ENCODE data around the gene NFKBIA.
"Not testable (repeated sequence)": the region's sequence is repeated elsewhere in the genome, so short reads cannot be mapped to it uniquely, and the experiment has no call there.

NFKBIA gene

DNA sequence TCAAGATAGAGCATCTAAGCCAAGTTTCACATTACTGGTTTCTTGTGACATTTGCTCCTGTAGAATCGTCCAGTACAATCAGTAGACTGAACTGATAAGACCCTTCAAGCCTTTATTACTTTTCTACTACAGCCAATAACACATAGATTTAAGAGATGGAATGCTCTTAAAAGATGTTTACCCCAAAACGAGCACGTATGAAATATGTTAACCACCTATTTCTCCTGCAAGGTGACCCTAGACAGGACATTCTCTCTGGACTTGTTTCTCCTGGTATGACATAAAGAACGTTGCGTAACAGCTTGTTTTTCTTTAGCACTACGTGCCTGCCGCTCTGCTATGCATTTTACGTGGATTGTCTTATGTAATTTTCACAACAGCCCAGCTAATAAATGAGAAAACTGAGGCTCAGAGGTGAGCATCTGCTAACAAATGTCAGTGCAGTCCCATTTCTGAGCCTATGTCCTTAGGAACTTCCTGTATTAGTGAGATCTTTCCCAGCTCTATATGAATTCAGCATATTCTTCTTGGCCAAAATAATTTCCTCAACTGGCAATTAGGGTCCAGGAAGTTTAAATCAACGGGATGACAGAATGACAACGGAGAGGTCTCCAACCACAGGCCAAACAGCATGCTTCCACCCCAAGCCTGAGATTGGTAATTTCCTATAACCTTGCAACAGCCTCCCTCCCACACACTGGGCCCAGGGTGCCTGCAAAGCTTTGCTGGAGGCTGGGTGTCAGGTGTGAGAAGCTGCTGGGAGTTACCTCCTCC lies 3.7 kb downstream of the NFKBIA start:
- TF ChIP-seq, protein P1, sequence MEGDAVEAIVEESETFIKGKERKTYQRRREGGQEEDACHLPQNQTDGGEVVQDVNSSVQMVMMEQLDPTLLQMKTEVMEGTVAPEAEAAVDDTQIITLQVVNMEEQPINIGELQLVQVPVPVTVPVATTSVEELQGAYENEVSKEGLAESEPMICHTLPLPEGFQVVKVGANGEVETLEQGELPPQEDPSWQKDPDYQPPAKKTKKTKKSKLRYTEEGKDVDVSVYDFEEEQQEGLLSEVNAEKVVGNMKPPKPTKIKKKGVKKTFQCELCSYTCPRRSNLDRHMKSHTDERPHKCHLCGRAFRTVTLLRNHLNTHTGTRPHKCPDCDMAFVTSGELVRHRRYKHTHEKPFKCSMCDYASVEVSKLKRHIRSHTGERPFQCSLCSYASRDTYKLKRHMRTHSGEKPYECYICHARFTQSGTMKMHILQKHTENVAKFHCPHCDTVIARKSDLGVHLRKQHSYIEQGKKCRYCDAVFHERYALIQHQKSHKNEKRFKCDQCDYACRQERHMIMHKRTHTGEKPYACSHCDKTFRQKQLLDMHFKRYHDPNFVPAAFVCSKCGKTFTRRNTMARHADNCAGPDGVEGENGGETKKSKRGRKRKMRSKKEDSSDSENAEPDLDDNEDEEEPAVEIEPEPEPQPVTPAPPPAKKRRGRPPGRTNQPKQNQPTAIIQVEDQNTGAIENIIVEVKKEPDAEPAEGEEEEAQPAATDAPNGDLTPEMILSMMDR (IDR thresholded peaks at IDR 0.05; ENCODE audit: low read length), result no peak
- TF ChIP-seq EZH2 (IDR thresholded peaks at IDR 0.05; ENCODE audit: borderline replicate concordance, low read length), result no peak
- Histone ChIP-seq H2AFZ (ENCODE audit: low read length) (no peak overlapping the region), H3K36me3 (ENCODE audit: insufficient read depth, low read length) (peaks cover 44% of the 10 kb centered on the region), H3K27ac (ENCODE audit: low read depth, low read length, poor library complexity, severe bottlenecking) (no peak overlapping the region), H3K4me3 (ENCODE audit: low read depth, low read length, poor library complexity, severe bottlenecking) (no peak overlapping the region), H3K4me2 (ENCODE audit: low read length) (peak overlapping the region; percentile 27; the same call in 1 of the 2 replicates), H3K4me1 (ENCODE audit: insufficient read depth, low read length, severe bottlenecking) (peaks cover 42% of the 10 kb centered on the region), H3K27me3 (ENCODE audit: insufficient read depth, low read length) (no peaks in the 10 kb centered on the region), H3K79me2 (ENCODE audit: insufficient read depth, low read length) (no peaks in the 10 kb centered on the region), H4K20me1 (ENCODE audit: insufficient read depth, low read length) (no peaks in the 10 kb centered on the region), H3K9ac (ENCODE audit: low read length) (no peak overlapping the region; the same call in 1 of the 2 replicates), H3K9me3 (ENCODE audit: low read length) (no peaks in the 10 kb centered on the region), H3K9me2 (ENCODE audit: low read depth, low read length) (no peaks in the 10 kb centered on the region), H3F3A (ENCODE audit: insufficient read depth, low read length) (no peaks in the 10 kb centered on the region)

DNA sequence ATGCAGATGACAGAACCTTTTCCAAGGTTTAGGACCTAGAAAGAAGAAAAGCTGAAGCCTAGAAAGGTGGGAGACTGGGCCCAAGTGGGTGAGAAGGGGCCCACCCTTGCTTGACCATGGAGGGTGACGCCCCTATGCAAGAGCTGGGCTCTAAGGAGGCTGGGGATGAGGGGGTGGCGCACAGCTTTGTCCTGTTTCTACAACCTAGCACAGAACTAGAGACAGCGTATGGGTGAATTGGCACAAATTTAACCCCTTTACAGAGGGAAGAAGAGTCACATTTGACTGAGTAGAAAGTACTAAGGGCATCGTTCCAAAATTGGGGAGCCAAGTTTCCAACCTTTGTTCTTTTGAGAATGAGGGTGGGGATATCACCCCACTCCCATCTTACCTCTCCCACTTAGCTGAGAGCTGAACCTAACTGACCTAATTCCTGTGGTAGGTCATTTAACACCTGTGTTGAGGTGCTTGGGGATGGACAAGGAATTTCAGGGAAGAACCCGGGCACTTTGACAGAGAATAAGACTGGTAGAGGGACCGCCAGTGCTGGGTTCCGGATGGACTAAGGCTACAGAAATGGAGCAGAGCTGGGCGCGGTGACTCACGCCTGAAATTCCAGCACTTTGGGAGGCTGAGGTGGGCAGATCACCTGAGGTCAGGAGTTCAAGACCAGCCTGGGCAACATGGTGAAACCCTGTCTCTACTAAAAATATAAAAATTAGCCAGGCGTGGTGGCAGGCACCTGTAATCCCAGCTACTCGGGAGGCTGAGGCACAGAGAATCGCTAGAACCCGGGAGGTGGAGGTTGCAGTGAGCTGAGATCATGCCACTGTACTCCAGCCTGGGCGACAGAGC lies 5.2 kb downstream of the NFKBIA start:
- Histone ChIP-seq H3K4me3 (ENCODE audit: low read depth, low read length, poor library complexity, severe bottlenecking) (no peak overlapping the region), H3K36me3 (ENCODE audit: insufficient read depth, low read length) (peaks cover 44% of the 10 kb centered on the region), H4K20me1 (ENCODE audit: insufficient read depth, low read length) (no peaks in the 10 kb centered on the region), H3K9ac (ENCODE audit: low read length) (no peak overlapping the region), H3K9me2 (ENCODE audit: low read depth, low read length) (no peaks in the 10 kb centered on the region), H3K4me1 (ENCODE audit: insufficient read depth, low read length, severe bottlenecking) (peaks cover 30% of the 10 kb centered on the region), H2AFZ (ENCODE audit: low read length) (no peak overlapping the region), H3F3A (ENCODE audit: insufficient read depth, low read length) (no peaks in the 10 kb centered on the region), H3K9me3 (ENCODE audit: low read length) (no peaks in the 10 kb centered on the region), H3K4me2 (ENCODE audit: low read length) (no peak overlapping the region), H3K27me3 (ENCODE audit: insufficient read depth, low read length) (no peaks in the 10 kb centered on the region), H3K79me2 (ENCODE audit: insufficient read depth, low read length) (no peaks in the 10 kb centered on the region), H3K27ac (ENCODE audit: low read depth, low read length, poor library complexity, severe bottlenecking) (no peak overlapping the region)
- no peak for TF ChIP-seq EZH2 (IDR thresholded peaks at IDR 0.05; ENCODE audit: borderline replicate concordance, low read length)
- TF ChIP-seq, protein P1 (IDR thresholded peaks at IDR 0.05; ENCODE audit: low read length), result no peak

DNA sequence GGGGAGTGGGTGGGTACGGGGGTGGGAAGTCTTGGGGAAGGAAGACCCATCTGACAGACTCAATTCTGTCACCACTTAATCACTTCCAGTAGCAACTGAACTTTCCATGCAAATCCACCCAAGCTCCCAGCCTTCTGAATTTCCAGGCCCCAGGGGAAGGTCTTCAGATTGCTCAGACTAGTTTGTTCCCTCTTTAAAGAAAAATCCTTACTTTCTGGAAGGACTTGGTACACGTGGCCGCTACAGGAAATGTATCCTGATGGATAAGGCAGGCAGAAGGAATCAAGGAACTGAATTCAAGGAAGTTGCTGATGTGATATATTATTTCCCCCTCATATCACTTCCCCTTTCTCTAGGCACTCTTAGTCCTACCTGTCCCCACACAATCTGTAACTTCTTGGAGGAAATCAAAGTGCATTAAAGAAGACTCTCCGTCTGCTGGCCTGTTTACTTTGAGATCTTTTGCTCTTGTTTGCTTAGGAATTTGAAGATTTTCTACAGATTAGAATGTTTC lies 6.4 kb downstream of the NFKBIA start:
- Histone ChIP-seq H3K4me2 (ENCODE audit: low read length) (no peak overlapping the region), H3K9me3 (ENCODE audit: low read length) (no peaks in the 10 kb centered on the region), H3K4me3 (ENCODE audit: low read depth, low read length, poor library complexity, severe bottlenecking) (no peak overlapping the region), H3K27me3 (ENCODE audit: insufficient read depth, low read length) (no peaks in the 10 kb centered on the region), H3K27ac (ENCODE audit: low read depth, low read length, poor library complexity, severe bottlenecking) (no peak overlapping the region), H4K20me1 (ENCODE audit: insufficient read depth, low read length) (no peaks in the 10 kb centered on the region), H3F3A (ENCODE audit: insufficient read depth, low read length) (no peaks in the 10 kb centered on the region), H2AFZ (ENCODE audit: low read length) (no peak overlapping the region), H3K4me1 (ENCODE audit: insufficient read depth, low read length, severe bottlenecking) (peaks cover 24% of the 10 kb centered on the region), H3K36me3 (ENCODE audit: insufficient read depth, low read length) (peaks cover 38% of the 10 kb centered on the region), H3K9me2 (ENCODE audit: low read depth, low read length) (no peaks in the 10 kb centered on the region), H3K9ac (ENCODE audit: low read length) (no peak overlapping the region), H3K79me2 (ENCODE audit: insufficient read depth, low read length) (no peaks in the 10 kb centered on the region)
- TF ChIP-seq, protein P1 (IDR thresholded peaks at IDR 0.05; ENCODE audit: low read length), result no peak
- TF ChIP-seq EZH2 (IDR thresholded peaks at IDR 0.05; ENCODE audit: borderline replicate concordance, low read length), result no peak

DNA sequence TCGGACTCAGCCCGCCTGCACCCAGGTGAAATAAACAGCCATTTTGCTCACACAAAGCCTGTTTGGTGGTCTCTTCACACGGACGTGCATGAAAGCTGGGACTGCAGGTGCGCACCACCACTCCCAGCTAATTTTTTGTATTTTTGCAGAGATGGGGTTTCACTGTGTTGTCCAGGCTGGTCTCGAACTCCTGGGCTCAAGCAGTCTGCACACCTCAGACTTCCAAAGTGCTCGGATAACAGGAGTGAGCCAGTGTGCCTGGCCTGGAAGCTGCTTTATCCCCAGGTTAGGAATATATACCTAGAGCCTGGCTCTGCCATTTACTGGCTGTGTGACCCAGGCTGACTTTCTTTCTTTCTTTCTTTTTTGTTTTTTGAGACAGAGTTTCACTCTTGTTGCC lies 7.9 kb downstream of the NFKBIA start:
- H3F3A ChIP-seq (ENCODE audit: insufficient read depth, low read length); H3K9me3 ChIP-seq (ENCODE audit: low read length); H3K9ac ChIP-seq (ENCODE audit: low read length); H3K27ac ChIP-seq (ENCODE audit: low read depth, low read length, poor library complexity, severe bottlenecking); H4K20me1 ChIP-seq (ENCODE audit: insufficient read depth, low read length); H3K79me2 ChIP-seq (ENCODE audit: insufficient read depth, low read length); H3K9me2 ChIP-seq (ENCODE audit: low read depth, low read length); H3K4me1 ChIP-seq (ENCODE audit: insufficient read depth, low read length, severe bottlenecking); H3K4me3 ChIP-seq (ENCODE audit: low read depth, low read length, poor library complexity, severe bottlenecking); H3K4me2 ChIP-seq (ENCODE audit: low read length); H2AFZ ChIP-seq (ENCODE audit: low read length); H3K27me3 ChIP-seq (ENCODE audit: insufficient read depth, low read length): not testable (repeated sequence)
- H3K36me3 ChIP-seq (ENCODE audit: insufficient read depth, low read length), result peaks cover 23% of the 10 kb centered on the region

Measured in OCI-LY1 (cell line).